Astrocyte of the spinal cord (primary cell): ENCODE measurements around the gene PRDM16.

Experiments used
- DNase-seq: peaks from one replicate; pipeline ENCODE4 v3.0.0; 2011; ENCODE audit warnings: low read depth, low spot score
- H3K4me3 ChIP-seq: 2 replicates; pipeline ENCODE4 v1.5.1; 2011; ENCODE audit warnings: low read depth, mild to moderate bottlenecking, low read length, moderate library complexity
- in situ Hi-C: cut with HindIII; loops from 2 replicates; pipeline ENCODE4 v1.10.0; 2017; ENCODE audit warnings: low sequenced_read_pairs
- TF ChIP-seq, protein P1 (sequence below): IDR thresholded peaks from 2 replicates; pipeline ENCODE4 v1.5.1; 2012; ENCODE audit warnings: low read depth, mild to moderate bottlenecking, low read length, inconsistent platforms

The PRDM16 gene

DNA sequence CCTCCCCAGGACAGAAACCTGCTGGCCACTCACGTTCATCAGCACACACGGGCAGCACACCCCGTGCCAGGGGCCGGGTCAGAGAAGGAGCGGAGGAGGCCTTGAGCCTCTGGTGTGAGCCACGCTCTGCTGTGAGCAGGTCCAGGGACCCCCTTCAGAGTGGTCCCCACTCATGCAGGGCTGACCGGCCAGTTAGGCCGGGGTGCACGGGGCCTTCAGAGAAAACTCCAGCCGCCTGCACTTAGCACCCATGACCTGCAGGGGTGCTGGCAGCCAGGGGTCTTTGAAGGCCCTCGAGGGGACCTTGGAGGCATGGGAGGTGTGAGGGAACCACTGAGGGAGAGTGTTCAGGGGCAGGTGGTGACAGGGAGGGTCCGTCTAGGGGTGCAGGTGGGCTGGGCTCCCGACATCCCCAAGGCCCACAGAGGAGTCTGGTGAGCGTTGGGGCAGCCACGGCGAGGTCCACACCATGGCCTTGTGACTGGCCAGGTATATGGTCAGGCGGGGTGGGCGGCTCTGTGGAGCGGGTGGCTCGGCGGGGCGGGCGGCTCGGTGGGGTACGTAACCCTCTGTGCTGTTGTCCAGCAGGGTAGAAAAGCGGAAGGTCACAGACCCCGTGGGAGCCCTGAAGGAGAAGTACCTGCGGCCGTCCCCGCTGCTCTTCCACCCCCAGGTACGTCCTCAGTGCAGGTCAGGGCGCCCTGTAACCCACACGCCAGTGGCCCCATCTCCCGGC, 345.1 kb downstream of the PRDM16 start:
- DNase-seq: no peak
- H3K4me3 ChIP-seq: no peak overlapping the region
- in situ Hi-C loops: loop anchor here (25.0 kb wide), 1 partner anchor 352 kb away; the partner anchor contains the start of gene PRDM16
- TF ChIP-seq, protein P1, sequence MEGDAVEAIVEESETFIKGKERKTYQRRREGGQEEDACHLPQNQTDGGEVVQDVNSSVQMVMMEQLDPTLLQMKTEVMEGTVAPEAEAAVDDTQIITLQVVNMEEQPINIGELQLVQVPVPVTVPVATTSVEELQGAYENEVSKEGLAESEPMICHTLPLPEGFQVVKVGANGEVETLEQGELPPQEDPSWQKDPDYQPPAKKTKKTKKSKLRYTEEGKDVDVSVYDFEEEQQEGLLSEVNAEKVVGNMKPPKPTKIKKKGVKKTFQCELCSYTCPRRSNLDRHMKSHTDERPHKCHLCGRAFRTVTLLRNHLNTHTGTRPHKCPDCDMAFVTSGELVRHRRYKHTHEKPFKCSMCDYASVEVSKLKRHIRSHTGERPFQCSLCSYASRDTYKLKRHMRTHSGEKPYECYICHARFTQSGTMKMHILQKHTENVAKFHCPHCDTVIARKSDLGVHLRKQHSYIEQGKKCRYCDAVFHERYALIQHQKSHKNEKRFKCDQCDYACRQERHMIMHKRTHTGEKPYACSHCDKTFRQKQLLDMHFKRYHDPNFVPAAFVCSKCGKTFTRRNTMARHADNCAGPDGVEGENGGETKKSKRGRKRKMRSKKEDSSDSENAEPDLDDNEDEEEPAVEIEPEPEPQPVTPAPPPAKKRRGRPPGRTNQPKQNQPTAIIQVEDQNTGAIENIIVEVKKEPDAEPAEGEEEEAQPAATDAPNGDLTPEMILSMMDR: no peak

DNA sequence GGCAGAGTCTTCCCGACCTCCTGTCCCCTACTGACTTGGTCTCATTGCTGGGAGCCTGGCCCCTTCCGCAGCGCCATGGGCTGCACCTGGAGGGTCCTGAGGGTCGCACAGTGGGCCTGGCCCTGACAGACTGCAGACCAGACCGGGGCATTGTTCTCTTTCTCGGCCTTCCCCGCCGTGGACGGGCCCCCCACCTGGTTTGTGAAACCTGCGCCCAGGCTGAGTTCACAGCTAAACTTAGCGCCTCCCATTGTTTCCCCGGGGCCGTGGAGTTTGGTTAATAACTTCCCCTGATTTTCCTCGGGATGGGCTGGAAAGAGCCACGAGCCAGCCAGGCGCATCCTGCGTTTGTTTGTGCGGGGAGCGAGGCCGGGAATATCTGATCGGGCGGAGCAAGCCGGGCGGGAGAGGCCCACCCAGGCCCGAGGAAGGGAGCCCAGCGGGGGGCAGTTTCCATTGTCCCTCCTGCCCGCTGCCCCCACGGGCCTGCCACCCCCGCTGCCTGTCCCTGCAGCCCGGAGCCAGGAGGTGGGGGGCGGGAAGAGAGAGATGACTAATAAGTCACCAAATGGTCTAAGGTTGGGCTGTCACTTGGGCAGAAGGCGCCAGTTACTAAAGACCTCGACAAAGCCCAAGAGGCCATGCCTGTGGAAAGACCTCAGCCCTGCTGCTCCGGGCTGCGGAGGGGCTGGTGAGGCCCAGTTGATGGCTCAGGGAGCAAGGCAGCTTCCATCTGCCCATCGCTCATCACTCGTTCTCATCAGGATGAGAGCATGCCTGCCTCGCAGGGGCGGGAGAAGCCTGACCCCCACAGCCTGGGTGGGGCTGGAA, 346.5 kb downstream of the PRDM16 start:
- no peak for DNase-seq
- no peak overlapping the region for H3K4me3 ChIP-seq
- in situ Hi-C loops: loop anchor here (25.0 kb wide), 1 partner anchor 353 kb away; the partner anchor contains the start of gene PRDM16
- TF ChIP-seq, protein P1: no peak

DNA sequence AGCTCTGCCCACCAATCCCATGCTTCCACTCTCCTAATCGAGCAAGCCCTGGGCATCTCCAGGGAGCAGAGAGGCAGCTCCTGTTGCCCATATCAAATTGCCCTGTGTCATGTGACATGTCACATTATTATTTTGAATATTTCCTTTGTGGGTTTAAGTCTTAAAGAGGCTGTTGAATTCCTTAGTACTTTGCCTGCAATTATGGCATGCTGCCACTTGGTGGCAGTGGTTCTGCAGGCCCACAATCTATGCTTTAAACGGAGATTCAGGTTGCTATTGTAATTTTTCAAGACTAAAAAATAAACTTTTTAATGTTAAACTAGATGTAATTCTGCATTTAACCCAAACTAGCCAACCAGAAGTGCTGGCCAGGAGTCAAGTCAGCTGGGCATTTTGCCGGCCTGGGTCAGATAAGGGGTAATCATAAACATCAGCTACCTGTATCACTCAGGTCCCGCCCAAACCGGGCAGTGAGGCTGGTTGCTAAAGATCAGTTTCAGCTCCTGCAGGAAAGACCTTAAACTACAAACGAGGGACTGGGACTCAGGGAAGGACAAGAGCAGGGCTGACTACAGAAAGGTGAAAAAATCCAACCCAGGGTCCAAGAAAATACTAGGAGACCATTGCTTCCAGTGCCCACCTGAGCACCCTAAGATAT, 348.2 kb downstream of the PRDM16 start:
- in situ Hi-C loops: loop anchor here (25.0 kb wide), 1 partner anchor 355 kb away; the partner anchor contains the start of gene PRDM16
- no peak for DNase-seq
- H3K4me3 ChIP-seq: no peak overlapping the region
- TF ChIP-seq, protein P1: peak; percentile 29

DNA sequence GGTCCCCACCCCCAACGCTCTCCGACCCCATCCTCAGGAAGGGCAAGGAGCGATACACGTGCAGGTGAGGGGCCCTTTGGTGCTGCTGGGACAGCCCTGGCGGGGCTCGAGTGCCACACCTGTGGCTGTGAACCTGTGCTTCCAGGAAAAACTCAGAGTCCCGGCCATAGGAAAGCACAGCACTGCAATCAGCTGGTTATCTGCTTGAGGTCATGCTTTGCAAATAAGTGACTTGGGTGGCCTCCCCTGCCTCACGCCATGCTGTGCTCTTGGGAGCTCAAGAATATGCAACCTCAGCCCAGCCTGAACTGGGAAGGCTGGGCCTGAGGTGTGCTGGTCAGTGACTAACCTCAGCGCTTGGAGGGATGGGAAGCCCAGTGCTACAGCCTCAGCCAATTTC, 348.9 kb downstream of the PRDM16 start:
- no peak for DNase-seq
- in situ Hi-C loops: loop anchor here (25.0 kb wide), 1 partner anchor 356 kb away; the partner anchor contains the start of gene PRDM16
- TF ChIP-seq, protein P1: no peak
- no peak overlapping the region for H3K4me3 ChIP-seq

DNA sequence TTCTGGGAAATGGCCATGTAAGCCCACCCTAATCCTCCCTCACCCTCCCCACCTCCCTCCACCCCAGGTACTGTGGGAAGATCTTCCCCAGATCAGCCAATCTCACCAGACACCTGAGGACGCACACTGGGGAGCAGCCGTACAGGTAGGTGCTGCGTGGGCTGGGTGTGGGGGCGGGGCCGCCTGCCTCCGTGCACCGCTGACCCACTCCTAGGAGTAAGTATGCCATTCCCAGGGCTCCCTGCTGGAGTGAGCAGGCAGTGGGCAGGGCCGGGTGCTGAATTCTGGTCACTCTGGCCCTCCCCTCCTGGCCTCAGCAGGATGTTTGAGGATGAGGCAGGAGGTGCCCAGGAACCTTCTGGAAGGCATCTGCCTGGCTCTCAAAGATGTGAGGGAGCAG, 349.6 kb downstream of the PRDM16 start:
- in situ Hi-C loops: loop anchor here (25.0 kb wide), 1 partner anchor 356 kb away; the partner anchor contains the start of gene PRDM16
- no peak overlapping the region for H3K4me3 ChIP-seq
- no peak for DNase-seq
- TF ChIP-seq, protein P1: no peak
